Measurements from ENCODE around the gene MRPL20. TPM values are rescaled to one million over a fixed set of nuclear protein-coding genes. Genes with fewer than 3 reads are reported as not detected.

Gene MRPL20
- total RNA-seq, 4 donors from 2014 or later = 106 to 170 (median 136) TPM

DNA sequence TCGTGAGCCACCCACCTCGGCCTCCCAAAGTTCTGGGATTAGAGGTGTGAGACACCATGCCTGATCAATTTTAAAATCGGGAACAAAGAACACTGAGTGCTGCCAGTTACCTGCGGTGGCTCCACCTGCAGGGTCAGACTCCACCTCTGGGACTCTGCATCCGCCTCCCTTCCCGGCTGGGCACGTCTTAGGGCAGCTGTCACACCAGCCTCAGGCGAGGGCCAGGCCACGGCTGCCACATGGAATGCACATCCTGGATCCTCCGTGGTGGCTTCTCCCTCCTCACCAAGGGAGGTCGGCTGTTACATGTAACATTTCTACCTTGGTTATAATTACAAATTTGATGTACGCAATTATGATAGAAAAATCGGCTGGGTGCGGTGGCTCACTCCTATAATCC is 42.8 kb downstream of the MRPL20 start:
- DNase-seq (ENCODE audit: low spot score) (no peak), ATAC-seq (ENCODE audit: low FRiP score) (no peak)
- TF ChIP-seq, protein P1, sequence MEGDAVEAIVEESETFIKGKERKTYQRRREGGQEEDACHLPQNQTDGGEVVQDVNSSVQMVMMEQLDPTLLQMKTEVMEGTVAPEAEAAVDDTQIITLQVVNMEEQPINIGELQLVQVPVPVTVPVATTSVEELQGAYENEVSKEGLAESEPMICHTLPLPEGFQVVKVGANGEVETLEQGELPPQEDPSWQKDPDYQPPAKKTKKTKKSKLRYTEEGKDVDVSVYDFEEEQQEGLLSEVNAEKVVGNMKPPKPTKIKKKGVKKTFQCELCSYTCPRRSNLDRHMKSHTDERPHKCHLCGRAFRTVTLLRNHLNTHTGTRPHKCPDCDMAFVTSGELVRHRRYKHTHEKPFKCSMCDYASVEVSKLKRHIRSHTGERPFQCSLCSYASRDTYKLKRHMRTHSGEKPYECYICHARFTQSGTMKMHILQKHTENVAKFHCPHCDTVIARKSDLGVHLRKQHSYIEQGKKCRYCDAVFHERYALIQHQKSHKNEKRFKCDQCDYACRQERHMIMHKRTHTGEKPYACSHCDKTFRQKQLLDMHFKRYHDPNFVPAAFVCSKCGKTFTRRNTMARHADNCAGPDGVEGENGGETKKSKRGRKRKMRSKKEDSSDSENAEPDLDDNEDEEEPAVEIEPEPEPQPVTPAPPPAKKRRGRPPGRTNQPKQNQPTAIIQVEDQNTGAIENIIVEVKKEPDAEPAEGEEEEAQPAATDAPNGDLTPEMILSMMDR (IDR thresholded peaks at IDR 0.05) = no peak

DNA sequence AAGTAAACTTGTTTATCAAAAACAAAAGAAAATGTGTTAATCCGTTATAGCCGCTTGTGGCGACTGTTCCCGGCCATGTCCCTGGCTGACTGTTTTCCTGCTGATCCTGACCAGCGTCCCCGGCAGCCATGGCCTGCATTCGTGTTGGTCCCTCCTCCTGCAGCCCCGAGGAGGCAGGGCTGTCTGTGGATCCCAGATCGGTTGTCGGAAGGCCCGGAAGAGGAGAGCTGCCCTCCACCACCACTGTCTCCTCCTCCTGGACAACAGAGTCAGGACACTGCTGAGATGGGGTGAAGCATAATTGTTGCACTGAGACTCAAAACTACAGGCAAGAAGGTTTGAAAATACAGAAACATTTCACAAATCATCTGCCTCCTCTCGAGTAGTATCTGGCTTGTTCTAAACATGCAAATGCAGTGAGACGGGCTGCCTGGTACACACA is 45.1 kb downstream of the MRPL20 start:
- DNase-seq (ENCODE audit: low spot score) = no peak
- TF ChIP-seq, protein P1 (IDR thresholded peaks at IDR 0.05) = no peak
- ATAC-seq (ENCODE audit: low FRiP score) = peak; percentile 43

DNA sequence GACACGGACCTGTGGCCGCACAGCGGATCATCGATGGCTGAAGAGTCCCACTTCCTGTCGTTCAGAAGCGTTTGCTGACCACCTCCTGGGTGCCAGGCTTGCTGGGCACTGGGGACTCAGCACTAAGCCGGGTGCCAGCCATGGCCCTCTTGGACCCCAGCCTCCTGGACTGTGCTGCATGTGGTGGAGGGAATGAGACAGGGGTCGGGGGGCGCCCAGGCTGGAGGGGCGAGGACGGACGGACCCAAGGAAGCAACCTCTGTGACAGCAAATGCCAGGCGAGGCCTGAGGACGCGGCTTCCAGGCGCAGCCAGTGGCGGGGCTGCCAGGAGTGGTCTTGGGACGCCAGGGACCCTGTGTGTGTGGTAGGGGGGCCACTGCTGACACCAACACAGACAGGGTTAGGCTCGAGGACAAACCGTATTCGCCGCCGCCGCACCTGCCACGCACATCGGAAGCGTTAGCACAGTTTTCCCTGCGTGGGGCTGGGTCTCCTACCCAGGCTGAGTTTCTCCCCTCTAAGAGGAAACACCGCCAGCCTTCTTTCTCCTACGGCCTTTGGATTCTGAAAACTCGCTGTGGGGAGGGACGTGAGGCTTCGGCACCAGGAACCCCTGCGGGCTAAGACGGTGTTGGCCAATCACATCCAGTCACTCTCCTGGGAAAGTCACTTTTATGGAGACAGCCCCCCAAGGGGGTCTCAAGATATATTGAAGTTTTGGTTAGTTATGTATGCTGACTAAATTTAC is 45.7 kb downstream of the MRPL20 start:
- ATAC-seq (ENCODE audit: low FRiP score) (no peak), DNase-seq (ENCODE audit: low spot score) (no peak)
- TF ChIP-seq, protein P1 (IDR thresholded peaks at IDR 0.05) = no peak

DNA sequence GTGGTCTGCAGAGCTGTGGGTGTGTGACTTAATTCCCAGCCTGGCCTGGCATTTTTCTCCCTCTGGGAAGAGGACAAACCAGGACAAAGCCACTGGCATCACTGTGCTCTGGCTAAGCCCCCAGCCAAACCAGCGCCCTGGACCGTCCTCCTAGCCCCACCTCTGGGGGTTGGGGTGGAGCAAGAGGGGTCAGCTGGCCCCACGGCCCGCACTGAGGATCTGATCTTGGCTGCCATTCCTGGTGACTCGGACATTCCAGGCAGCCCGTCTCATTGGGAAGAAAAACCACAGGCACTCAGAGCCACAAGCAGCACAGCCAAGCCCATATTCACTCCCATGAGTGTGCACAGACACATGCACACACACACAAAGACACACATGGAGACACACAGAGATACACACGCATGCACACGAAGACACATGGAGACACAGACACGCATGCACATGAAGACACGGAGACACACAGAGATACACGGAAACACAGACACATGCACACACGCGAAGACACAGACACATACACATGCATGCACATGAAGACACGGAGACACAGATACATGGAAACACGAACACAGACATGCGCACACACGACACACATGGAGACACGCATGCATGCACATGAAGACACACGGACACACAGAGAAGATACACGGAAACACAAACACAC is 46.5 kb downstream of the MRPL20 start:
- no peak for DNase-seq (ENCODE audit: low spot score)
- TF ChIP-seq, protein P1 (IDR thresholded peaks at IDR 0.05) = no peak
- peak; percentile 25 for ATAC-seq (ENCODE audit: low FRiP score)

DNA sequence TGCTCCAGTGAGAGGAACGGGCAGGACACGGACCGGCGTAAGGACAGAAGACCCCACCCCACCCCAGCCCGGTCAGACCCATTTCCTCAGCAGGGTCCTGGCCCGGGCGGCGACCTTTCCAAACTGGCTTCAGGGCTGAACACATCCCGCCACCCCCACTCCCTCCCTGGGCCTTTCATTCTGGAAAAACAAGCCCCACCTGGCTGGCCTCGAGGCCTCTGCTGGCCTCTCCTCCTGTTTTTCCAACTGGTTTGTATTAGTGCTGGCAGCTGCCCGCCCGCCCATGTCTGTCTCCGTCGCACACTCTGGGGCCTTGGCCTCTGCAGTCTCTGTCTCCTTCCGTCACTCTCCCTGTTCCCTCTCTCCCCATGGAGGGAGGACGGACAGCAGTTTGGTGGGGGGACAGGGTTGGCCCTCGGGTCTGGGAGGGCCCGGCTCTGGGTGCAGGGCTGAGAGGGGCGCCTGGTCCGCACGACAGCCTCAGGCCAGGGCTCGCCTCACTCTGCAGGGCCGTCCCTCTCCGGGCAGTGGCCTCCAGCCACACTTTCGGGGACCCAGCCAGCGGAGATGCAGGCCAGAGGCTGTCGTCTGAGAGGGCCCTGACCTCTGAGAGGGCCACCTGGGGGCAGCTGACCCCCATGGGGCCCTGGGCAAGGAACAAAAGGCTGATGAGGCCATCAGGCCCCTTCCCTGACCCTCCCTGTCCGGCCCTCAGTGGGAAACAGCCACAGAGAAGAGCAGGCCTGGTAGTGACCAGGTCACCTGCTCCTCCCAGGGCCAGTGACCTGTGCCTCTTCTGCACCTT is 47.2 kb downstream of the MRPL20 start:
- DNase-seq (ENCODE audit: low spot score) (no peak), ATAC-seq (ENCODE audit: low FRiP score) (no peak)
- TF ChIP-seq, protein P1 (IDR thresholded peaks at IDR 0.05) = no peak

DNA sequence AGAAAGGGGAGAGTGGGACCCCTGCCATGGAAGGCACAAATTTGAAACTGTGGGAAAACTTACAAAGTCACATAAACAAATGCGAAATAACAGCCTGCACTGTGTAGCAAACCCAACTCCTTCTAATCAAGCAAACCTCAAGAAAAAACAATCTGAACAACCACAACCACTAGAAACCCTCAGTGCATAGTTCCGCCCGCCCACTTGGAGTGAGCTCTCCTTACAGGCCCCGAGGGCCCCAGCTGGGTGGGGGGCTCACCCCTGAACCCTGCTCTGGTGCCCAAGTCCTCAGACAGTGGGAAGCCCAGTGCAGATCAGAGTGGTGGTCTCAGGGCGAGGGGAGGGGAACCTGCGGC is 47.8 kb downstream of the MRPL20 start:
- TF ChIP-seq, protein P1 (IDR thresholded peaks at IDR 0.05) = no peak
- DNase-seq (ENCODE audit: low spot score) = no peak
- ATAC-seq (ENCODE audit: low FRiP score) = no peak
